ENCODE data around the gene CNN3. TPM values are rescaled to one million over a fixed set of nuclear protein-coding genes. Genes with fewer than 3 reads are reported as not detected.

CNN3 gene
- total and polyA plus RNA-seq, 4 donors = 43.9 to 87.4 (median 69.6) TPM

DNA sequence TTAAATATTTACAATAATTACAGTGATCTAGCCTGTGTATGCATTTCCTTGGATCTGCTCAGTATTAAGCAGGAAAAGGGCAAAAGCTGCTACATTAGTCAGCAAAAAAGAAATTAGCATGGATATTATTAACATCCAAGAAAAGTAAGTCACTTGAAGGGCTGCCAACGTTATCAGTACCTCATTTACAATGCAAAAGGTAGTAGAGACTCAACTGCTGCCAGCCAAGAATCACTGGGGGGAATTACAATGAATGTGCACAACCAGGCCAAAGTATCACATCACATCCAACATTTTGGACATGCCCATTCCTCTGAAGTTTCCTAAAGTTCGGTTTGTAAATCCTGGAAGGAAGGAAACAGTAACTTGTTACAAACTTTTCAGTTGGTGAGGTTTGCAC lies 1.9 kb downstream of the CNN3 start:
- H3K9me3 ChIP-seq (ENCODE audit: control insufficient read depth in 4 of 4, low read length in 3 of 4) = no peaks in the 10 kb centered on the region
- H3K36me3 ChIP-seq (ENCODE audit: control insufficient read depth in 4 of 4, insufficient read depth in 3 of 4, low read depth in 1 of 4, low read length in 3 of 4) = no peaks in the 10 kb centered on the region
- H3K27ac ChIP-seq (ENCODE audit: low read depth in 1 of 2, low read length in 2 of 2) = peak overlapping the region; percentile 96 to 98
- DNase-seq (ENCODE audit: low spot score) = no peak
- no peak for TF ChIP-seq HNF4A (conservative IDR thresholded peaks at IDR 0.05)
- no peak for TF ChIP-seq NR2F2 (IDR thresholded peaks at IDR 0.05)
- TF ChIP-seq JUND (IDR thresholded peaks at IDR 0.05) = no peak
- TF ChIP-seq RXRA (IDR thresholded peaks at IDR 0.05) = no peak
- TF ChIP-seq FOXA1 (IDR thresholded peaks at IDR 0.05) = no peak
- no peak for TF ChIP-seq RAD21 (IDR thresholded peaks at IDR 0.05)
- TF ChIP-seq TAF1 (conservative IDR thresholded peaks at IDR 0.05) = no peak
- TF ChIP-seq GABPA (IDR thresholded peaks at IDR 0.05 in 1 of 2, conservative IDR thresholded peaks at IDR 0.05 in 1 of 2) = no peak
- TF ChIP-seq EGR1 (IDR thresholded peaks at IDR 0.05; ENCODE audit: low read depth in 2 of 2) = no peak
- no peak for TF ChIP-seq HNF4G (IDR thresholded peaks at IDR 0.05)
- TF ChIP-seq, protein P1, sequence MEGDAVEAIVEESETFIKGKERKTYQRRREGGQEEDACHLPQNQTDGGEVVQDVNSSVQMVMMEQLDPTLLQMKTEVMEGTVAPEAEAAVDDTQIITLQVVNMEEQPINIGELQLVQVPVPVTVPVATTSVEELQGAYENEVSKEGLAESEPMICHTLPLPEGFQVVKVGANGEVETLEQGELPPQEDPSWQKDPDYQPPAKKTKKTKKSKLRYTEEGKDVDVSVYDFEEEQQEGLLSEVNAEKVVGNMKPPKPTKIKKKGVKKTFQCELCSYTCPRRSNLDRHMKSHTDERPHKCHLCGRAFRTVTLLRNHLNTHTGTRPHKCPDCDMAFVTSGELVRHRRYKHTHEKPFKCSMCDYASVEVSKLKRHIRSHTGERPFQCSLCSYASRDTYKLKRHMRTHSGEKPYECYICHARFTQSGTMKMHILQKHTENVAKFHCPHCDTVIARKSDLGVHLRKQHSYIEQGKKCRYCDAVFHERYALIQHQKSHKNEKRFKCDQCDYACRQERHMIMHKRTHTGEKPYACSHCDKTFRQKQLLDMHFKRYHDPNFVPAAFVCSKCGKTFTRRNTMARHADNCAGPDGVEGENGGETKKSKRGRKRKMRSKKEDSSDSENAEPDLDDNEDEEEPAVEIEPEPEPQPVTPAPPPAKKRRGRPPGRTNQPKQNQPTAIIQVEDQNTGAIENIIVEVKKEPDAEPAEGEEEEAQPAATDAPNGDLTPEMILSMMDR (IDR thresholded peaks at IDR 0.05; ENCODE audit: low read depth, low read length, missing input control) = no peak
- peaks cover 2 to 58% (median 26%) of the 10 kb centered on the region in 4 donors for H3K4me1 ChIP-seq (ENCODE audit: control insufficient read depth in 4 of 4, insufficient read depth in 4 of 4, low read length in 3 of 4)
- no peaks in the 10 kb centered on the region for H3K27me3 ChIP-seq (ENCODE audit: control insufficient read depth in 4 of 4, insufficient read depth in 4 of 4, low read length in 3 of 4)
- peak overlapping the region; percentile 59 to 91 (median 85) for H3K4me3 ChIP-seq (ENCODE audit: low read depth in 1 of 3, low read length in 3 of 3)
- 4% methylated on average over 2 of the region's 2 CpGs for WGBS
- H3K9ac ChIP-seq (ENCODE audit: low read depth in 1 of 2, low read length in 2 of 2) = peak overlapping the region; percentile 71 to 90

DNA sequence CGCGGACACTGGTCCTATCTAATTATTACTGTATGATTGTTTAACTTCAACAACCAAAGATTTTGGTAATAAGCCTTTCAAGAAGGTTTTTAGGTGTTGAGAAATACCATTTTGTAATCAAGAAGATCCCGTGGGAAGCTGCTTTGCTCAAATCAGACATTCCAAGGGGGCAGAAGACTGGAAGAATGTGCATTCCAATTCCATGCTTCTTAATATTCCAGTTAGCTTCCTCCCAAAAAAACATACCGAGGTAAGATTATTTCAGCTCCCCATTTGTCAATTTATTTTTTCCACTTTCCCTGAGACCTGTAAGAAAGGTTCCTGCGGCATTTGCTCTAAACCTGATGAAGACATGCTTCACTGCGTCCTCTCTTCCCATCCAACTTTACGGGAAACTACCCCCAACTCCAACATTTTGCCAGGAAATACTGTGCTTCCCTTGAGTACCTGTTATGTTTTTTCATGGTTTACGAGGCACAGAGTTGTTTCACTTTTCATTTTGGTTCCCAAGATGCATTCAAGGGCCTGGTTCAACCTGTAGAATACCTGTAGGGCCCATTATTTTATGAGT lies 4.1 kb downstream of the CNN3 start:
- peaks cover 0 to 50% (median 25%) of the 10 kb centered on the region in 4 donors for H3K4me1 ChIP-seq (ENCODE audit: control insufficient read depth in 4 of 4, insufficient read depth in 4 of 4, low read length in 3 of 4)
- DNase-seq (ENCODE audit: low spot score) = no peak
- H3K9ac ChIP-seq (ENCODE audit: low read depth in 1 of 2, low read length in 2 of 2) = no peak overlapping the region

More for the DNA sequence above, 4.1 kb downstream of the CNN3 start:
- Histone ChIP-seq H3K27me3 (ENCODE audit: control insufficient read depth in 4 of 4, insufficient read depth in 4 of 4, low read length in 3 of 4) (no peaks in the 10 kb centered on the region), H3K9me3 (ENCODE audit: control insufficient read depth in 4 of 4, low read length in 3 of 4) (no peaks in the 10 kb centered on the region), H3K36me3 (ENCODE audit: control insufficient read depth in 4 of 4, insufficient read depth in 3 of 4, low read depth in 1 of 4, low read length in 3 of 4) (no peaks in the 10 kb centered on the region), H3K27ac (ENCODE audit: low read depth in 1 of 2, low read length in 2 of 2) (no peak overlapping the region), H3K4me3 (ENCODE audit: low read depth in 1 of 3, low read length in 3 of 3) (peak overlapping the region in 1 of 3 donors; percentile 8)
- TF ChIP-seq NR2F2 (IDR thresholded peaks at IDR 0.05) (no peak), RXRA (IDR thresholded peaks at IDR 0.05) (no peak), RAD21 (IDR thresholded peaks at IDR 0.05) (no peak), YY1 (IDR thresholded peaks at IDR 0.05) (no peak), GABPA (IDR thresholded peaks at IDR 0.05 in 1 of 2, conservative IDR thresholded peaks at IDR 0.05 in 1 of 2) (no peak), FOXA2 (IDR thresholded peaks at IDR 0.05) (no peak), FOXA1 (IDR thresholded peaks at IDR 0.05) (no peak), HNF4G (IDR thresholded peaks at IDR 0.05) (no peak), ZBTB33 (IDR thresholded peaks at IDR 0.05) (no peak), TAF1 (conservative IDR thresholded peaks at IDR 0.05) (no peak), JUND (IDR thresholded peaks at IDR 0.05) (no peak), EGR1 (IDR thresholded peaks at IDR 0.05; ENCODE audit: low read depth in 2 of 2) (no peak), HNF4A (conservative IDR thresholded peaks at IDR 0.05) (no peak), SP1 (IDR thresholded peaks at IDR 0.05) (no peak), ATF3 (IDR thresholded peaks at IDR 0.05) (no peak)
- TF ChIP-seq, protein P1 (IDR thresholded peaks at IDR 0.05; ENCODE audit: low read depth, low read length, missing input control) = no peak
- TF ChIP-seq, protein P2, sequence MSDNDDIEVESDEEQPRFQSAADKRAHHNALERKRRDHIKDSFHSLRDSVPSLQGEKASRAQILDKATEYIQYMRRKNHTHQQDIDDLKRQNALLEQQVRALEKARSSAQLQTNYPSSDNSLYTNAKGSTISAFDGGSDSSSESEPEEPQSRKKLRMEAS (IDR thresholded peaks at IDR 0.05) = no peak
- TF ChIP-seq, protein P3, sequence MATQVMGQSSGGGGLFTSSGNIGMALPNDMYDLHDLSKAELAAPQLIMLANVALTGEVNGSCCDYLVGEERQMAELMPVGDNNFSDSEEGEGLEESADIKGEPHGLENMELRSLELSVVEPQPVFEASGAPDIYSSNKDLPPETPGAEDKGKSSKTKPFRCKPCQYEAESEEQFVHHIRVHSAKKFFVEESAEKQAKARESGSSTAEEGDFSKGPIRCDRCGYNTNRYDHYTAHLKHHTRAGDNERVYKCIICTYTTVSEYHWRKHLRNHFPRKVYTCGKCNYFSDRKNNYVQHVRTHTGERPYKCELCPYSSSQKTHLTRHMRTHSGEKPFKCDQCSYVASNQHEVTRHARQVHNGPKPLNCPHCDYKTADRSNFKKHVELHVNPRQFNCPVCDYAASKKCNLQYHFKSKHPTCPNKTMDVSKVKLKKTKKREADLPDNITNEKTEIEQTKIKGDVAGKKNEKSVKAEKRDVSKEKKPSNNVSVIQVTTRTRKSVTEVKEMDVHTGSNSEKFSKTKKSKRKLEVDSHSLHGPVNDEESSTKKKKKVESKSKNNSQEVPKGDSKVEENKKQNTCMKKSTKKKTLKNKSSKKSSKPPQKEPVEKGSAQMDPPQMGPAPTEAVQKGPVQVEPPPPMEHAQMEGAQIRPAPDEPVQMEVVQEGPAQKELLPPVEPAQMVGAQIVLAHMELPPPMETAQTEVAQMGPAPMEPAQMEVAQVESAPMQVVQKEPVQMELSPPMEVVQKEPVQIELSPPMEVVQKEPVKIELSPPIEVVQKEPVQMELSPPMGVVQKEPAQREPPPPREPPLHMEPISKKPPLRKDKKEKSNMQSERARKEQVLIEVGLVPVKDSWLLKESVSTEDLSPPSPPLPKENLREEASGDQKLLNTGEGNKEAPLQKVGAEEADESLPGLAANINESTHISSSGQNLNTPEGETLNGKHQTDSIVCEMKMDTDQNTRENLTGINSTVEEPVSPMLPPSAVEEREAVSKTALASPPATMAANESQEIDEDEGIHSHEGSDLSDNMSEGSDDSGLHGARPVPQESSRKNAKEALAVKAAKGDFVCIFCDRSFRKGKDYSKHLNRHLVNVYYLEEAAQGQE (IDR thresholded peaks at IDR 0.05) = no peak
- WGBS = 62% methylated on average over 8 of the region's 8 CpGs

All from liver (tissue), 9 donors.